Tongue (tissue), 2 donors: Measurements from ENCODE around the gene UBE2V1. TPM values are rescaled to one million over a fixed set of nuclear protein-coding genes. Genes with fewer than 3 reads are reported as not detected.
"Not testable (repeated sequence)": the region's sequence is repeated elsewhere in the genome, so short reads cannot be mapped to it uniquely, and the experiment has no call there.

Experiments
- DNase-seq: peaks from one replicate; pipeline ENCODE4 v3.0.0-alpha.2; 2015
- total RNA-seq: library from RNA; depleted of rRNA; stranded (reverse); fragments of >200 nt; gene quantifications from one replicate; pipeline ENCODE4 v1.2.3, GENCODE V29; 2014

The UBE2V1 gene
- total RNA-seq: 39.6 TPM

DNA sequence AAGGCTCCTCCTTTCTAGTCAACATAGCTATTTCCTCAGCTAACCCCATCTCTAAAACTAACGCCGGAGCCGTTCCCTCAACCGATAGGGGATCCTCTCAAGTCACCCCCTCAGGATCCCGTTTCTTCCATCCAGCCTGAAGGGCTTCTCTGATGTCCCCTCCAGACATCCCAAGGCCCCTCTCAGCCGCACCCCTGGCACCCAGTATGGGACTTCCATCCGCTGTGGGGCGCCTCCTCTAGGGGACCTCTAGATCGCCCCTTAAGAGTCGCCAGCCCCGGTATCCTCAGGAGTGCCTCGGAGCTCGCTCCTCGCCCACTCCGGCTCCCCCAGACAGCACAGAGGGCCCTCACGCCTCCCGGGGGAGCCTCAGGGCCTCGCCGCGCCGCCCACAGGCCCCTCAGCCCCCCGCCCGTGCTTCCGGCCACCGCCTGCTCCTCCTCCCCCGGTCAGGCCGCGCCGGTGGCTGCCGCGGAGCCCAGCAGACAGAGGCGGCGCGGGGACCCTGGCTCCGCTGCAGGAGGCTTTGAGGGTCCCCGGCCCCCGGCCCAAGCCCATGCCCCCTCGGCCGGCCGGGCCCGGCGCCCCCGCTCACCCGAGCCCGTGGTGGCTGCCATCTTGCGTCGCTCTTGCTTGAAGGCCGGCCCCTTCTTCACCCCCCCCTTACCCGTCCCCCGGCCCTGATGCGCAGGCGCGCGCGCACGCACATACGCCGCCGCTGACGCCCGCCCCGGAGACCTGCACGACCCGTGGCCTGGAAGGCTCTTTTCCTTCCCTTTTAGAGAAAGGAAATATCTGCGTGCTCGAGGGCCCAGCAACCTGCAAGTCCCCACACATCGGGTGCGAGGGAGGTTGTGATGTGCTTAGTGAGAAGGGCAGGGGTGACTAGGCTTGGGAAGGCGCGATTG is at the start of gene UBE2V1:
Gene UBE2V1 (minus strand): TSS at position 639 of the 908 bp plus-strand sequence. CDS start 22 bp downstream, at position 617.
- peak; percentile 96 for DNase-seq

DNA sequence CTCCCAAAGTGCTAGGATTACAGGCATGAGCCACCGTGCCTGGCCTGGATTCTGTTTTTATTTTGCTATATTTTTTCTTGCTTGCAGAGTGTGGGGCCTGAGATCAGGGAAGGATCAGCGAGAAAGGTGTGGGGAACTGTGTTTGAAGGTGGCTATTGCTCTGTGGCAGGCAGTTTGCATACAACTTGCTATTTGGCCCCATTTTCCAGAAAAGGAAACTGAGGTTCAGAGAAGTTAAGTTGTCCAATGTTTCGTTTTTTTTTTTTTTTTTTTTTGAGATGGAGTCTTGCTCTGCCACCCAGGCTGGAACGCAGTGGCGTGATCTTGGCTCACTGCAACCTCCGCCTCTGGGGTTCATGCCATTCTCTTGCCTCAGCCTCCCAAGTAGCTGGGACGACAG is 48.5 kb upstream of the UBE2V1 start:
- DNase-seq: not testable (repeated sequence)

DNA sequence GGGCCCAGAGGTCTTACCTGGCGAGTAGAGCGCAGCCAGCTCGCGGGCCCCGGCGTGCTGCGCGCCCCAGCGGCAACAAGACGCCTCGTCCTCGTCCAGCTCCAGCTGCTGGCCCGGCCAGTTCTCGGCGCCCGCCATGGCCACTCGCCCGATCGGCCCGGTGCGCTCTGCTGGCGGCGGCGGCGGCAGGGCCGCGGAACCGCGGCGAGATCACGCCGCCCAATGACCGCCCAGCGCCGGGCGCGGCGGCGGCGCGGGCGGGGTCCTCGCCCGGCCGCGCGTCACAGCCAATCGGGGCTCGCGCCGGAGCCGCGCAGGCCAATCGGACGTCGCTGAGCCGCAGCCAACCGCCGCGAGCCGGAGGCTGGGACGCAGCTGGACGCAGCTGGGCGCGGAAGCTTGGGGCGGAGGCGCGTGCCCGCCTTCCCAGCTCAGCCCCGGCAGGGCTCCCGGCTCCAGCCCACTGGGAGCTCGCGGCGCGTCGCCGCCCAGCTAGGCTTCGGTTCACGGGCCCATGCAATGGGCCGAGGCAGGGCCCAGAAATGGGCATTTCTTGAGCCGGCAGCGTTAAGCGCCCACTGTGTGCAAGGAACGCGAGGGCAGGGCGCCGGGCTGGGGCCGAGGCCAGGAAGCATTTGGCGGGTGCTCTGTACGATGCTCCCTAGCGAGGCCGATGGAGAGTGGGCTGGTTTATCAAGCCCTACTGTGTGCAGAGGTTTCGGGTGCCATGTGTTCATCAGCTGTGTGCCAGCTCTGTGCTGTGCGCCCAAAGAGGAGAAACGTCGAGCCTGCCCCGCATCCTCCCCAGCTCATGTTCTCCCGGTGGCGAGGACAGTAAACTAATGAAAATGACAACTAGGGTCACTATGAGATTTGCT is 40.8 kb upstream of the UBE2V1 start, which contains the start of gene PEDS1:
Gene PEDS1 (minus strand): TSS at position 224 of the 878 bp plus-strand sequence. CDS start 86 bp downstream, at position 138.
- DNase-seq: peak; percentile 97

DNA sequence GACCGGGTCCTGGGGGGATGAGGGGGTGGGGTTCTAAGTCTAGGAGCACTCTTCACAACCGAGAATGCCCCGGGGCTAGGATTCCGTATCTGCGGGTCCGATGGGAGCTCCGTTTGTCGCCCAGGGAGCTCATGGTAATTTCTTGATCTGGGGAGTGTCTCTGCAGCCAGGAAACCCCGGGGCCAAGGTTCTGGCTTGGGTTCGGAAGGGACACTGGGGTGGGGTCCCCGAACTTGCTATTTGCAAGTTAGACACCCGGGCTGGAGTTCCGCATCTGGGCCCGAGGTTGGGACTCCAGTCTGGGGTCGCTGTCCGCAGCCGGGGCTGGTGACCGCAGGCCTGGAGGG is 40.2 kb upstream of the UBE2V1 start:
- DNase-seq: no peak

DNA sequence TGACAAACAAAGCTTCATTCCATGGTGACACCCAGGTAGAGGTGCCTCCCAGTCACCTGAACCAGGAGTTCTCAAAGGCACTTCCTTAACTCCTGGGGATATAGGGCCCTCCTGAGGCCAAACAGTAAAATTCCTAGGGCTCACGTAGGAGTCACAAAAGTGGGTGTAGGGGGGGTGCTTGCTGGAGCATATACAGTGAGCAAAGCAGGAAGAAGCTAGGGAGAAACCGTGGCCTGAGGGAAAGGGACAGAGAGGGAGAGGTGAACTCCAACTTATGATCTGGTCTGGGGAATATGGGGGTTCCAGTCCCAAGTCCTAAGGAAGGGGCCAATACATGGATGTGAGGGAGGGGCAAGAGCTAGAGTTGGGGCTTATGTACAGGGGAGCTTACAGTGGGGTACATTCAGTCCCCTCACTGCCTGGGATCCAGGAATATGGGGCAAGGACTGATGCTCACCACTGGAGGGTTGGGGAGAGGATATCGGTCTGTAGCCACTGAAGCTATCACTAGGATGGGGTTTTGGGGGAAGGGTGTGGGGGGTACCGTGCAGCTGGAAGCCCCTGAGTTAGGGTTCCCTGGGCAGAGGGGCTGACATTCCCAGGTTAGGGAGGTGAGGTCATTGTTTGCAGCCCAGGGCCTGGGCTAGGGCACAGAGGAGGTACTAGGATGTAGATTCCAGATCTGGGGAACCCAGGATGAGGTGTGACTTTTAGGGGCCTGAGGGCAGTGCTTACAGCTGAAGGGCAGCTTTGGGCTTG is 39.6 kb upstream of the UBE2V1 start:
- no peak for DNase-seq

DNA sequence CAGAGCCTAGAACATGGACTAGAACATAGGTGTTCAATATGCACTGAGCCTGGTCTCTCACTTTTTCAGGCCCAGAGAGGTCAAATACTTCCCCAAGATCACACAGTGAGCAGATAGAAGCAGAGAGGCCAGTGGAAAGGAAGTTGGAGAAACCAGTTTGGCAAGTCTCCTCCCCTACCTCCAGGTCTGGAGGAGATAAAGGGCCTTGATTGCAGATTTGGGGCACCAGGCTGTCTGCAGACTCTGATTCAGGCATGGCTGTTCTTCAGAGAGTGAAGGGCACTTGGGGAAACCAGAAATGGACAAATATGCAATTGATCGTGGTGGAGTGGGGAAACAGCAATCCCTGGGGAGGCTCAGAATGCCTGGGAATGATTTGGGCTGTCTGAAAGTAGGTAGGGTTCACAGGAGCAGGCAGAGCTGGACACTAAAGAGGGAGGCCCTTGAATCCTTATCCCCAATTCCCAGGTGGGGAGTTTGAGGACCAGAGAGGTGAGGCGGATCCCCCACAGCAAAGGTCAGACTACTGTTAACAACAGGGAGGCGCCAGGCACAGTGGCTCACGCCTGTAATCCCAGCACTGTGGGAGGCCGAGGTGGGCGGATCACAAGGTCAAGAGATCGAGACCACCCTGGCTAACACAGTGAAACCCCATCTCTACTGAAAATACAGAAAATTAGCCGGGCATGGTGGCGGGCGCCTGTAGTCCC is 38.2 kb upstream of the UBE2V1 start:
- DNase-seq: no peak

DNA sequence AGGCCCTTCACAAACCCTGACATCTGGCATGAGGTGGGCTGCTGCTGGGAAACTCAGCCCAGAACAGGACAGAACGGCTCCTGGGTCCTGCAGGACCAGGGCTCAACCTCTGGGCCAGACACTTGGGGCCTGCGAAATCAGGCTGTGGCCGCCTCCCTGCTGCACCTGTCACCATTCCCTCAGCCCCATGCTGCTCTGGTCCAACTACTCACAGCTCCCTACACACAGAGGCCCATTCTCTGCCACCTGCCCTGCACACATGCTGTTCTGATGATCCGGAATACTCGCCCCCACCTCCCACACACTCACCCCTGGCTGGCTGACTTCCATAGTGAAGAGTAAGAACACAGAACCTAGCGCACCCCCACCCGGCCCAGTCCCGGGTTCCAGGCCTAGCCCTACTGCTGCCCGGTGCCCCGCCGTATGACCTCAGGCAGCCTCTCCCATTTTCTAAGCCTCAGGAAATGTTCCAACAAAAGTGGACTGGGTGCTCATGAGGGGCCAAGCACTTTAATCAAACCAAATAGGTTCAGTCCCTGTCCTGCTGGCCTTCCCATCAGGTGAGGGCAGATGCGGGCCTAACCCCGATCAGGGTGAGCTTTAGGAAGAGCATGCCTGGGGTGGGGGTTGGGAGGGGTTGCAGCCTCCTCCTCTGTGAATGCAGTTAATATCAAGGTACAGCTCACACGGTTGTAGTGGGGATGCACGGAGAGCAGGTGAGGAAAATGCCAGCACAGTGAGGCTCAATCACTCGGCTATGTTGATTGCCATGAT is 36.7 kb upstream of the UBE2V1 start:
- DNase-seq: peak; percentile 73

DNA sequence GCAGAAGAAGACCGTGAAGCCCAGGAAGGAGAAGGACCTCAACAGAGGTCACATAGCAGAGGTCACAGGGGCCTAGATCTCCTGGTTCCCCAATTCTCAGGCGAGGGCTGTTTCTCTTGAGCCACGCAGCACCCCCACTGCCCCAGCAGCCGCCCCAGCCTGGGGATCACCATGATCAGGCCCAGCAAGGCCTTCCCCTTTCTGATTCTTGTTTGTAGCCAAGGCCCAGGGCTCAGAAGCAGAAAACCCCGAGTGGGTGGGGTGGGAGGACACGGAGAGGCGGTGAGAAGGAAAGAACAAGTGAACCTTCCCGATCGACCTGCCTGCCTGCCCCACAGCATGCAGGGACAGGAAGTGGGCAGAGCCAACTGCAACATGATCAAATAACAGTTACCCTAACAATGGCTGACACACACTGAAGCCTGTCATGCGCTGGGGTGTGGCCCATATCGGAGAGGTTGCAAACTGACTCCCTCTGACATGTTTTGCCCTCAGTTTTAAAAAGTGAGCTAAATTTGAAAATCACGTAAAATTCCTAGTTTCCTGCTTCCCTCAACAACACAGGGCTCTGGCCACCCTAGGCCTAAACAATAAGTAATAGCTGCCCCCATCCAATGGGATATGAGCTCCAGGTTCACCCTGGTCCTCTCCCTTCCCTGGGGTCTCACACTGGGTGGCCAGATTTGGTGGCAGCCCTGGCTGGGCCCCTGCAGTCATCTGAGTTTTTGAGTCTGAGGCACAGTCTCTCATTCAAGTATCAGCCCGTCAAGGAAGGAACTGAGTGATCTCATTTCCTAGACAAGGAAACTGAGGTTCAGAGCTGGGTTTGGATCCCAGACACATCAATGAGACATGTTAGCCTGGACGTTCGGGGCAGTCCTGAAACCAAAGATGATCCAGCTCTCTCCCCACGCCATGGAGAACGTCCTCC is 34.0 kb upstream of the UBE2V1 start:
- DNase-seq: peak; percentile 62

DNA sequence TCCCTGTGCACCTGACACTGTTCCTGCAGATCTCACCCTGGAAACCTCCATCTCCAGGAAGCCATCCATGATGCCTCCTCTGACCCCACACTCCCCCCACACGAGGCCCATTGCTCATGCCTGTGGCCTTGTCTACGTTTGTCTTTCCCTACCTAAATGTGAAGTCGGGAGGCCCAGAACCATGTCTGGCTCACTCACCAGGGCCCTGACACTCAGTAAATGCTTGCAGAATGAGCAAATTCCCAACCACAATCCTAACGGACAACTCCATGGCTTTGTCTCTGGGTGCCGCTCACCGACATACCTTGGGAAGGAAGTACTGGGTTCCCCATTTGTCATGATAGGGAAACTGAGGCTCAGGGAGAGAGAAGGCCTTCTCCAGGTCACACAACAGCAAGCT is 33.3 kb upstream of the UBE2V1 start:
- no peak for DNase-seq

DNA sequence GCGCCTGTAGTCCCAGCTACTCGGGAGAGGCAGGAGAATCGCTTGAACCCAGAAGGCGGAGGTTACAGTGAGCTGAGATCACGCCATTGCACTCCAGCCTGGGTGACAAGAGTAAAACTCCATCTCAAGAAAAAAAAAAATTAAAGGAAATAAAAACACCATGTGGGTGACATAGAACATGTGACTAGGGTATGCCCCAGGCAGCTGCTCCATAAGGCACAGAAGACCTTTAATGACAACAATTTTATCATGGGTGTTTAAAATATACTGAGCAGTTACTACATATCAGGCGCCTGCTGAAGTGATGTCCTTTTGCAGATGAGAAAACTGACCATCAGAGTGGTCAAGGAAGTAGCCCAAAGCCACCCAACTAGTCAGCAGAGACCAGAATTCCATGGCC is 32.6 kb upstream of the UBE2V1 start:
- no peak for DNase-seq

DNA sequence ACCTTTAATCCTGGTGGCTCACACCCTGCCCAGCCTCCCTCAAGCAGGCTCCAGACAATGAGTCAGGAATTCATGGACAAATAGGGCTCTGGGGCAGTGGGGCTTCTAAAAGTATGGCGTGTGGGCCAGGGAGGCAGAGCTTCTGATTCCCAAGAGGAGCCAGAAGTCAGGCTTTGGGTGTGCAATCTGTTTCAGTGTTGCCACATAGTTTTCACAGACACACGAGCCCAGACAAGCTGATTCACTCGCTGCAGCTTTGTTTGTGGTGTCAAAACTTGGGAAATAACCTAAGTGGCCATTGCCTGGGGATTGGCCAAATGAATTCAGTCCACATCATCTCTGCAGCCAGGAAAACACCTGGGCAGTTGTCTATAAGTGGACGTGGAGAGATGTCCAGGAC is 31.4 kb upstream of the UBE2V1 start:
- DNase-seq: no peak

DNA sequence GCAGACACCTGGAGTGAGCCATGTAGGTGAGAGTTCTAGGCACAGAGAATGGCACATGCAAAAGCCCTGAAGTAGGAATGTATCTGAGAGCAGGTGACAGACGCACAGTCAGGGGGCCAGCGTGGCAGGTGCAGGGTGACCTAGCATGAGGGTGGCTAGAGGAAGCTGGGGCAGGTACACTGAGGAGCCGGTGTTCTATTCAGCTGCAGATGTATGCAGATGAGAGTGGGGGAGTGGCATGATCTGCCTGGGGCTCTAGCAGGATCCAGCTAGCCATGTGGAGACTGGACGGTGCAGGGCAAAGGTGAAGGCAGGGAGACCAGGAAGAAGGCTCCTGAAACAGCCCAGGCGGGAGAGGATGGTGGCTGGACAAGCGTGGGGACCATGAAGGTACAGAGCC is 29.9 kb upstream of the UBE2V1 start:
- no peak for DNase-seq

DNA sequence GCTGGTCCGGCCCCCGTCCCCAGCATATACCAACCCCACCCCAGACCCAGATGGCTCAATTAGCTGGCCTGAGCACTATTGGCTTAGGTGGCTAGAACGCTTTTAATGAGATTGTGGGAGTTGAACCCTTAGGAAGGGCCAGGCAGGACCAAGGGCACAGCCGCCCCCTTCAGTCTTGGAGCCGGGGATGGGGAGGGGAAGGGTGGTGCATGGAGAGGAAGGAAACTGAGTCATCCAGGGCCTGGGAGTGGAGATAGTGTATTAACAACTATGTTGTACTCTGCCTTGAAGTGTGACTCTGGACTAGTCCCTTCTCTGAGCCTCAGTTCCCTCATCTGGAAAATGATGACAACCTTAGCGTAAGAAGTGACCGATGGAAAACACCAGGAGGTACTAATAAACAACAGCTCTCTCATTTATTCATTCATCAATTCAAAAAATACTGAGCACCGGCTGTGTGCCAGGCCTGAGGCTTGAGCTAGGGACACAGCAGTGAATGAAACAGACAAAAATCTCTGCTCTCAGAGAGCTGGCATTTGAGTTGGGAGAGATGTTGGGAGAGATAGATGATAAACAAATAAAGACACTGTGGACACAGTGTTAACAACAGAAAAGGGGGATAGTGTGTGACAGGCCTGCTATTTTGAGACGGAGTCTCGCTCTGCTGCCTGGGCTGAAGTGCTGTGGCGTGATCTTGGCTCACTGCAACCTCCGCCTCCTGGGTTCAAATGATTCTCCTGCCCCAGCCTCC is 29.0 kb upstream of the UBE2V1 start:
- no peak for DNase-seq

DNA sequence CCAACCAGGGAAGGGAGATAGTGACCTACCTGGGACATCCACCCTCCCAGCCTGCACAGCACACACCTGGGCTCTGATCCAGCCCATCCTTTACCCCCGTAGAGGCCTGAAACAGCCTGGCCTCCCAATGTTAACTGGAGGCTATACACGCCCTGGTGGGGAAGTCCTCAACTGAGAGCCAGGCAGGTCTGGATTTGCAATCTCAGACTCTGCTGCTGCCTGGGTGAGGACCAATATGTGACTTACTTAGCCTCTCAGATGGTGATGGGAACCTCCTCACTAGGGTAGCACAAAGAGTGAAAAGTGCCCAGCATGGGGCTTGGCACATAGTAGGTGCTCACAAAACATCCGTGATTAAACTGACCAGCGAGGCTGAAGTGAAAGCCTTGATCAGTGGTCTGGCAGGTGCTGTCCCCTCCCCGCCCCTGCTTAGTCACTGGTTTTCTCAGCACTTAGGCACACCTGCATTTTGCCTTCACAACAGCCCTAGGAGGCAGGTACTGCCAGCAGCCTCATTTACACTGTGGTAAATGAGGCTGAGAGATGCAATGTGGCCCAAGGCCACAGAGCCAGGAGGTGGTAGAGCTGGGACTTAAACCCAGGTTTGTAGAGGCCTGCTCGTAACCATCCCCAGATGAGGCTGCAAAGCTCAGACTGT is 28.2 kb upstream of the UBE2V1 start:
- DNase-seq: no peak

DNA sequence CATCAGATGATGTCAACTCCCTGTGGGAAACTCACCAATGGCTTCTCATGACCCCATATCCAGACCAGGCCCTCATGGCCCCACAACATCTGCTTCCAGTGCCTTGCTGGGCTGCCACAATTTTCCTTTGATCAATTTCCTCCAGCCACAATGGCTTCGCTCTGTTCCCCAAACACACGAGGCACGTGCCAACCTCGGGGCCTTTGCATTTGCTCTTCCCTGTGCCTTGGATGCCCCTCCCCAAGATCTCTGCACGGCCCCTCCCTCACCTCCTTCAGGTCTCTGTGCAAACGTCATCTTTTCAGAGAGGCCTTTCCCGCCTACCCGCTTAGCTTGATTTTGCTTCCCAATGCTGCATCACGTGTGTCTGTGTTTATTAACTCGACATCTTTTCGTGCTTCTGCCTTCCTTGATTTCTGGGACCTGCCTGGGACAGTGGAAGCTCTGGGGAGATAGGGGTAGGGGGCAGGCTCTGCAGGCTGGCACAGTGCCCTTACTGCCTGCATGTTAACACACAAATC is 27.4 kb upstream of the UBE2V1 start:
- DNase-seq: no peak

DNA sequence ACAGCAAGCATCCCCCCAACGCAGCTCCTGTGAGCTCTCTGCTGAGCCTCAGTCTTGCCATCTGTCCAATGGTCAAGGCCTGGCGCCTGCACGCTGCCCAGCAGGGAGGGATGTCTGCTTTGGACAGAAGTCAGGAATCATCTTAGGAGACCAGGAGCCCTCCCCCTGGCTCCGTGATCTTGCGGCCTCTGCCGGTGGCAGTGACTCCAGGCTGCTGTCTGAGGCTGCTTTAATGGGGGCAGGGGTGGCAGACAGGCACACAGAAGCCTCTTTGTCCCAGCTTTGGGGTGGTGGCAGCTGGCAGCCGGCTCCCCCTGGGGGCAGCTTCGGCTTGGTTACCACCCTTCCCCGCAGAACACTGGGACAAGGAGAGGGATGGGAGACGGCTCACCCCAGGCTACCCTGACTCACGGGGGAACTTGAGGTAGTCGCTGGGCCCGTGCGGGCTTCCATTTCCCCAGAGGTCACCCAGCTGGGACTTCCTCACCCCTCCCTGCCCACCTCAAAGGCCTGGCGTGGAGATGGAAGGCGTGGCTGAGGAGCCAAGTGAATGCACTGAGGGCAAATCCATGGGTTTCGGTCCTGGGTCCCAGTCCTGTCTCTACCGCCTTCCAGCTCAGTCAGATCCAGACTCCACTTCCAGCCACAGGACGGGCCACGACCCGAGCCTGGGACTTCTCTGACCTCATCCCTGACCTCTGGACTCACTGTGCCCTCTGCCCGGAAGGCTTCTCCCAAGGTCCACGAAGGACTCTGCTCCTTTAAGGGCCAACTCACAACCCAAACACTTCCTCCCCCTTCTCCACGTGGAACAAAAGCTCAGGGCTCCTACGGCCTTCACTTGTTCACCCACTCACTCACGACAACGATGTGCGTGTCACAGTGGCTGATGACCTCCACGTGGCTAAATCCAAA is 25.8 kb upstream of the UBE2V1 start:
- DNase-seq: peak; percentile 40

DNA sequence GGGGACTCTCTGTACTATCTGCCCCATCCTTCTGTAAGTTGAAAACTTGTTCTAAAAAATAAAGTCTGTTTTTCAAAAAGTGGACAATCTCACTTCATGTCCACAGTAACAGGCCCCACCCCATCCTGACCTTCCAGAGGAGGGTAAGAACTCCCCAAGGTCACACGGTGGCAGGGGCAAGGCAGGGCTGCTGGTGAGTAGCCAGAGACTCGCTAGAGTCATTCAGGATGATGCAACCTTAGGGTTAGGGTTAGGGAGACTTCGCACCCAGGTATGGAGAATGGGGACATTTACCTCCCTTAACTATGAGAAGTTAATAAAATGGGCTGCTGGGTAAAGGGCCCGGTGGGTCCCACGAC is 25.1 kb upstream of the UBE2V1 start:
- no peak for DNase-seq
